RPMI7951 (cell line): ENCODE measurements around the gene AKAP6. TPM values are rescaled to one million over a fixed set of nuclear protein-coding genes. Genes with fewer than 3 reads are reported as not detected.
"Not testable (repeated sequence)": the region's sequence is repeated elsewhere in the genome, so short reads cannot be mapped to it uniquely, and the experiment has no call there.

ENCODE experiments used
- DNase-seq: peaks from one replicate; pipeline ENCODE4 v3.0.0-alpha.2; 2012; ENCODE audit warnings: low read depth
- total RNA-seq: library from RNA; depleted of rRNA; stranded (reverse); fragments of >200 nt; shearing (Covaris generic); gene quantifications from 2 replicates; pipeline ENCODE4 v1.2.3, GENCODE V29; 2014

AKAP6 gene
- total RNA-seq, 1 experiment from 2014 or later = 3.0 TPM

DNA sequence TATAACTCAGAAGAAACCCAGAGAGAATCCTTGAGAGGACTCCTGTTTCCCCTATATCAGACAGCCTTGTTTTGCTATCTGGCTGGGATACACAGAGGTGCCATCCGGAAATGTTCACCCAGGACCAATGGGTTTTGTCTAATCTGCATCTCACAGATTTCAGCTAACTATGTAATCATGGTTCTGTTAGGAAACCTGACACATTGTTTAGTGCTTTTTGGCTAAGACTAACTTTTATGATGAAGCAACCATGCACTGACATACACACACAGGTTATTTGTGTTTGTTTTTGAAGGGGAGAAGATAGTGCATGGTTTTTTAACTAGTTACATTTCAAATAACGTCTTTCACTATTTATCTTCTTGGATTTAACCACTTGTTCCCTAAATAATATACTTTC lies 245.2 kb downstream of the AKAP6 start:
- DNase-seq = no peak

DNA sequence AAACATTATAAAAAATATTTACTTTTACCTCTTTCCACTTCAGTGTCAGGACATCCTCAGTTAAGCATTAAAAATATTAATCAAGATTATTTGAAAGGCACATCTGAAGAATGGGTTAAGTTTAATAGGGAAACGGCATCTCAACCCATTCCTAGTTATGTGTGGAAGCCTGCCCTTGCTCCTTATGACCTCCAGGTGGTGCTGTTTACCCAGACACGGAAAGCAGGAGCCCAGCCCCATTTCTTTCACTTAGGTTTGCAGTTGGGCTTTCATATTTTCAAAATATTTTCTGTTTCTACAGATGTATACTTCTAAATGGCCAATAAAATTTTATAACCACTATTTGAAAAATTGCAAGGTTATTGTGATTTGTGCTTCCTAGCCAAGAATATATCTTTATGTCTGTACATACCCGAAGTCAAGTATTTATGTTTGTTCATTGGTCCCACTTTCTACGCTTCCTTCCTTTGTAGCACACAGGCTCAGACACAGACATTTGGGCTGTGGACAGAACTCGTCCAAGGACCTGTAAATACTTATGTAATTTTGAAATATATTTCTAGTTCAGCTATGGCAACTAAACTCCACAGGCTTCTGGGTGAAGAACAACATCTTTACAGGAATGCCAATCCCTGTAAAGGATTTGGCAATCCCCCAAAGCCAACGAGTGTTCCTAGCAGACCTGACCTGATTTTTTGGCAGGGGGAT lies 247.1 kb downstream of the AKAP6 start:
- DNase-seq = peak; percentile 54

DNA sequence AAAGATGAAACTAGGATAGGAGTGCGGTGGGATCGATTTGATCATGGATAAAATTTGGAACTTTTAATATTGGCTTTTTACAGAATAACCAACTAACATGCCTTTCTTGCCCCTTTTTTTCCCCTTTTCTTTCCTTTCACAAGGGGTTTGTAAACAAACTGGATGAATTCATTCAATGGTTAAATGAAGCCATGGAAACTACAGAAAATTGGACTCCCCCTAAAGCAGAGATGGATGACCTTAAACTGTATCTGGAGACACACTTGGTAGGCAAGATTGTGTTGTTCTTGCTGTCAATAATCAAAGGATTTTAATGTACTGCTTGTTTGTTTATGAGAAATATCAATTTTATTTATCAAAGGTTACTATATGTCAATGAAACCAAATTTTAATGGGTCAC lies 247.9 kb downstream of the AKAP6 start:
- DNase-seq = no peak

DNA sequence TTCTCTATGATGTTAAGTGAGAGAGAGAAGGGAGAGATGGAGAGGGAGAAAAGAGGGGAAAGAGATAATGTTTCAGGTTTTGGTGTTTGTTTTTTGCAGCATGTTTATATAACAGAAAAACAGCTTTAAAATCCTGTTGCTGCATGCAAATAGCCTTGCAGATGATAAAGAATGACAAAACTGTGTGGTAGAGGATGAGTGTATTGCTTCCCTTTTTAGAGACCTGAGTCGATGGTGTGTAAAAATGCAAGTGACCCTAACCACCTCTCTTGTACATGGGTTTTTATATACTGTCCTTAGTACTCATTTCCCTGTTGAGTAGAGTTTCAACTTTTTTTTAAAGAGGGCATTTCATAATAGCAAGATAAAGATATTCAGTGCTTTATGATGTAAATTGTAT lies 249.1 kb downstream of the AKAP6 start:
- no peak for DNase-seq

DNA sequence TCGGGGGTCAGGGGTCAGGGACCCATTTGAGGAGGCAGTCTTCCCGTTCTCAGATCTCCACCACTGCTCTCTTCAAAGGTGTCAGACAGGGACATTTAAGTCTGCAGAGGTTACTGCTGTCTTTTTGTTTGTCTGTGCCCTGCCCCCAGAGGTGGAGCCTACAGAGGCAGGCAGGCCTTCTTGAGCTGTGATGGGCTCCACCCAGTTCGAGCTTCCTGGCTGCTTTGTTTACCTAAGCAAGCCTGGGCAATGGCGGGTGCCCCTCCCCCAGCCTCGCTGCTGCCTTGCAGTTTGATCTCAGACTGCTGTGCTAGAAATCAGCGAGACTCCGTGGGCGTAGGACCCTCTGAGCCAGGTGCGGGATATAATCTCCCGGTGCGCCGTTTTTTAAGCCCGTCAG lies 254.3 kb downstream of the AKAP6 start:
- not testable (repeated sequence) for DNase-seq

DNA sequence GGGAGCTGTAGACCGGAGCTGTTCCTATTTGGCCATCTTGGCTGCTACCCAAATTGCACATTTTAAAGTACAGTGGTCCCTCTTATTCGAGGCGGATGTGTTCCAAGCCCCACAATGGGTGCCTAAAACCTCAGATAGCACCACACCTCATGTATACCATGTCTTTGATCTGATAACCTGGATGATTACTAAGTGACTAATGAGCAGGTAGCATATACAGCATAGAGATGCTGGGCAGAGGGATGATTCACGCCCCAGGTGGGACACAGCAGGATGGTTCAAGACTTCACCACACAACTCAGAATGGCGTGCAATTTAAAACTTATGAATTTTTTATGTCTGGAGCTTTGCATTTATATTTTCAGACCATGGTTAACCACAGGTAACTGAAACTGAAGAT lies 255.0 kb downstream of the AKAP6 start:
- no peak for DNase-seq

DNA sequence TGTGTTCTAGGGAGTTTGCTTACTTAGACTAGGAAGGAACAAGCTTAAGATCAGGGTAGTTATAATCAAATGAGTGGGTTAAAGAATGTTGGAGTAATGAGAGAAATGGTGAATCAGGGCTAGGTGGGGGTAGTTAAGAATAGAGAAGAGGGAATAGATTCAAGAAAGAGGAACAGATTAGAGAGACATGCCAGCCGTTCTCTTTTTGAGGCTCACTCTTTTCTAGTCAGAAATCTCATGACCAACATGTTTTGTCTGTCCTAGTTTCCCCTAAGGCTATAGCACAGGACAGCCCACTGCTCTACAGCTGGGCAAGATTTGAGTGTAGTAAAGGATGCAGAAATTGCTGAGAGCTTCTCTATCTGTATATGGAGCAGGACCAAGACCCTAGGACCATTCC lies 258.4 kb downstream of the AKAP6 start:
- peak; percentile 28 for DNase-seq

DNA sequence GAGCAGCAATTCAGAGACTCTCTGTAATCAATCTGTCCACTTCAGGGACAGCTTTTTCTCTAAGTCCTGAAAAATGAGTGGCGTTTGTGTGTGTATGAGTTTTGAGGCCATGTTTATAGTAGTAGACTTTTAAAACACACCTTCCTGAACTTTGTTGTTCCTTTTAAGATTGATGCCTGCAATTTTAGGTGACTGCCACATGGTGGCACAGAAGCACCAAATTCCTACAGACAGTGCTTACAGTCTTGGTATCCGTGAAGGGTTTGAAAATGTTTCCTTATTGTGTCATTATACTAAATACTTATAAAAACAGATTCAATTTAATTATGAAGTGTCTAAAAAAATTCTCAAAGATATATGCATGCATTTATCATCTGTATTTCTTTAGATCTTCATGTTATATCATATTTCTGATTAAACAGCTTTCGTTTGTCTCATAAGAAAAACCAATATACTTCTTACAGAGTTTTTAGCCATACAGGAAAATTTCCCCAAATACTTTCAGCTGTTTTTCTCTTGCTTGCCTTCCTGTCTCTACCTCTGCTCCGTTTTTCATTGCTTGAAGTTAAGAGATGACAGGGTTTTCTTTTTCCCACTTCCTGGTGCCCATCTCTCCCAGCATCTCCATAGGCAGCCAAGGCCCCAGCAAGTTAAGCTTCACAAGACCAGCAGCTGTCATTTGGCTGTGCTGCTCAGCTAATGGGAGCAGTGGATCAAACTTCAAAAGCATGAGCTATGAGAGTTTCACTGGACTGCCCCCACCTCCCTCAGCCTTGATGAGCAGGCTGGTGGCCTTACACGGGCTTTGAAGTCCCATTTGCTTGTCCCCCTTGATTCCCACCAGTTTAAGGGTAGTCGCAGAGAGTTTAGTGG lies 259.6 kb downstream of the AKAP6 start:
- DNase-seq = peak; percentile 64

DNA sequence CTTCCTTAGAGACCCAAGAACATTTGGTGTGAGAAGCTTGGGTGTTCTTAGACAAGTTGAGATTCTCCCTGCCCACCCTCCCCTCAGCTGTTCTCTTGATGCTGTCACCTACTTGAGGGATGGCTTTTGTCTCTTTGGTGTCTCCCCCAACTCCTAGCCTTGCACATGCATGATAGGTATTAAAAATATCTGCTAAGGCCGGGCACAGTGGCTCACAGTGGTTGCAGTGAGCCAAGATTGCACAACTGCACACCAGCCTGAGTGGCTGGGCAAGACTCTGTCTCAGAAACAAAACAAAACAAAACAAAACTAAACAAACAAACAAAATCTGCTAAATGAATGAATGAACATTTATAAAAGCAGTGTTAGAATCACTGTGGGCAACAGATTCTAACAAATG lies 261.1 kb downstream of the AKAP6 start:
- DNase-seq = no peak

DNA sequence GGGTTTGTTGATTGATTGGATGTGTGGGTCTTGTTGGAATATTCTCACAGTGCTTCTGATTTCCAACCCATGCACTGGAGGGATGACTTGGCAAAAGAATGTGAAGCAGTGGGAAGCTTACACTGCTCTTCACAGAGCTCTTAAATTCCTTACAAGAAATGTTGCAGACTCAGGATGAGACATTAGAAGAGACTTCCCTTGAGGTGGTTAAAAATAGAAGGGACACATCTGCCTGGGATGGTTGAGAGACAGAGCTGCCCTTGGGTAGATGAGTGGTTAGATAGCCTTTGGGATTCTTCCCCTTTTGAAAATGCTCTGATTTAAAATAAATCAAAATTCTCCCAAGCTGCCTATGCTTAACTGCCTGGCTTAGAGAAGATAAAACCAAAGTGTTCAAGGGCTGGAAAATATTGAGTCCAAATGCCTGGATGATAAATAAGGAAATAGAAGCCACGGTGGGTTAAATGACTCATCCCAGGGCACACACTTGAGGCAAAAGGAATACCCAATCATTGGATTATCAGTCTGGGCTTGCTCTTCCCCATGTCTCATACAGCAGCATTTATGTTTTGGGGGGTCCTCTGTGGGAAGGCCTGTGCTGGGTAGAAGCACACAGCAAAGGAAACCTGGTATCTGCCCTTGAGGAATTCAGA lies 264.3 kb downstream of the AKAP6 start:
- DNase-seq = peak; percentile 95

DNA sequence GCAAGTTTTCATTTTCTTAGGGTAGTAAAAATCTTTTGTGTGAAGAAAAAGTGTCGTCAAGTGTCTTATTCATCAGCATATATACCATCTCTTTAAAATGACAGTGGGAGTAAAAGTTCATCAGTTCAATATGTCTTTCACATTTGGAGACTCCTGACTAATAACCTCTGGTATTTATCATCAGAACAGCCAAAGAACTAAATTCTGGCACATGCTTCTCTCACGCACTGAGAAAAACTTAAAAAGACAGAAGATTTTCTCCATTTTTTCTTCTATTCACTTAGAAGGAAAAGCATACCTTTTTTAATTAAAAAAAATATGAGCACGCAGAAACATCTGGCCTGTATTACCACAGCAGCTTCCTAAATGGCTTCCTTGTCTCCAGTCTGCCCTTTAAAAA lies 265.7 kb downstream of the AKAP6 start:
- peak; percentile 84 for DNase-seq

DNA sequence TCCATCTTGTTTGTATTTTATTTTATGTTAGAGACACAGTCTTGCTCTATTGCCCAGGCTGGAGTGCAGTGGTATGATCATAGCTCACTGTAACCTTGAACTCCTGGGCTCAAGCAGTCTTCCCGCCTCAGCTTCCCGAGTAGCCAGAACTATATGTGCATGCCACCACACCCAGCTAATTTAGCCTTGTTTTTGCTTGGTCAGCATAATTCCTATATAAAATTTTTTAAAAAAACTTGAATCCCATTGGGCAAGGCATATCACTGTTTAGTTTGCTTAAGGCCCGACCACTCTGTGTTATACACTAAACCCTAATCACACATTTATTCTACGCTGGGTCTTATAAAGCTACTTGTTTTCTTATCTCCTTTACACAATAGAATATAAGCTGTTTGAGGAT lies 266.4 kb downstream of the AKAP6 start:
- no peak for DNase-seq

DNA sequence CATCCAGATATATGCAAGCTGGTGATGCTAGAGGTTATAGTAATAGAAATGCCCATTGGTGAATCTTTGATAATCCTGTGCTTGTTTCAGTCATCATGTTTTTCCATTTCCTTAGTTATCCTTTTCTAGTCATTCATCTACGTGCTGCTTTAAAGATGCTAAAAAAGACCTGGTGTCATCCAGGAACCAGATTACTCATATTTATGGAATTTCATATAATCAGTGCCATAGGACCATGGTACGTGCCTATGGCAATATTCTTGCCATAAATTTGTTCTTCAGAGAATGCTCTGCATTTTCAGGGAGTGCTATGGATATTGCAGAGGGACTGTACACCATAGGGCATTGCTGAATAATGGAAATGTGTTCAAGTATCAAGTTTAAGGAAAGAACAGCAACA lies 267.3 kb downstream of the AKAP6 start:
- peak; percentile 36 for DNase-seq

DNA sequence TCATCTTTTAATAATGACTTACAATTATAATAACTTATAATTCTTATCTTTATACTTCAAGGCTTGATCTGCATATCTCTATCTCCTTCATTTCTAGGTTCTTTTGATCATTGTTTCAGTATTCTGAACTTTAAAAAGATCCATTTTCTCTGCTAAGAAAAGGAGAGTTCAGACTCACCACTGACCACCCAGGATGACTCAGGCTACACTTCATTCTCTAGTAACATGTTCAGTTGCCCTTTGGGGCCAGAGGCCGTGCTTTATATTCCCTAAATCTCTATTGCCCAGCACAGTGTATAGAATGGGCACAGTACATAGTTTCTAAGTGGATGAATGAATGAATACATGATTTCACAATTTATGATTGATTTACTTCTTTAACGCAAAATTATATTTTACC lies 268.7 kb downstream of the AKAP6 start:
- DNase-seq = peak; percentile 30

DNA sequence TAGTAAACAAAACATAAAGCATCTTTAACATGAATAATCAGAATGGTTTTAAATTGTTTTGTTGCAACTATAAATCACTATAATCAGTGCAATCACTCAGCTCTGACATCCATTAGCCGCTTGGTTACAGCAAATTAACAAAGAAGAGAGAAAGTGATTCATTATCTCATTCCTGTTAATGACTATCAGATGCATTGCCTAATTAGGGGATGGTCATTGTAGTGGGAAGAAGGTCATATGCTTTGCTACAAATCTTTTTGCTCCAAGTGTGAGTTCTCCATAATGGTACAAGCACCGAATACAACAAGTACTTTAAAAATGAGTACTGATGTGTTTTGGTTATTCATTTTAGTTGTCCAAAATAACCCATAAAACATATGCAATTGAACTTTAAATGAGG lies 272.0 kb downstream of the AKAP6 start:
- no peak for DNase-seq

DNA sequence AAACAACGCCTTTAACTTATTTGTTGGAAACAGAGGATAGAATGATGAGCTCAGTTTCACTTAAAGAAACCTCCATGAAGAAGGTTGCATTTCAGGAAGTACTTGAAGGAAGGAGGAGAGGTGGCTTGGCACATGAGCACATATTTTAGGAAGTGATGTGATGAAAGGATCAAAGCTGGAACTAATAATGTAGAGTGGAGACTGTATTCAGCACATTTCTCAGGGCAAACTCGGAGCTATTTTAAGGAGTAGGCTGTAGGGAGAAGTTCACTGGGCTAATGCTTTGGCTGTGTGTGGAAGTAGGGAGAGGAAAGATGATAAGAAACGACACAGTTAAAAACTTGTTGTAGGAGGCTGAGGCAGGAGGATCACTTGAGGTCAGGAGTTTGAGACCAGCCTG lies 272.8 kb downstream of the AKAP6 start:
- DNase-seq = peak; percentile 14

DNA sequence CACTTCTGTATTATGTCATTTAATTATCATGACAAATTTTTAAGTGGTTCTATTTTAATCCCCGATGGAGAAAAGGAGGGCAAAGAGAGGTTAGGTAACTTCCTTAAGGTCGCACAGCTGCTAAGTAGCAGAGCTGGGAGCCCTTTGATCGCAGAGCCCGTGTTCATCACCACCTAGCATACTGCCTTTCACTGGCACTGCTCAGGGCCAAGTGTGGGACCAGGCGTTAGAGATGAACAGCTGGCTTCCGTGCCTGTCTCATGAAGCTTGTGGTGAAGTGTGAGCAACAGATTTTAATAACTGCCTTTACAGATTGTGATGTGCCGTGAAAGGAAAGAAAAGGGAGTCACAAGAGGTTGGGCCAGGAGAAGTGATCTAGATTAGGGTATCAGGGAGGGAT lies 273.6 kb downstream of the AKAP6 start:
- DNase-seq = peak; percentile 46

DNA sequence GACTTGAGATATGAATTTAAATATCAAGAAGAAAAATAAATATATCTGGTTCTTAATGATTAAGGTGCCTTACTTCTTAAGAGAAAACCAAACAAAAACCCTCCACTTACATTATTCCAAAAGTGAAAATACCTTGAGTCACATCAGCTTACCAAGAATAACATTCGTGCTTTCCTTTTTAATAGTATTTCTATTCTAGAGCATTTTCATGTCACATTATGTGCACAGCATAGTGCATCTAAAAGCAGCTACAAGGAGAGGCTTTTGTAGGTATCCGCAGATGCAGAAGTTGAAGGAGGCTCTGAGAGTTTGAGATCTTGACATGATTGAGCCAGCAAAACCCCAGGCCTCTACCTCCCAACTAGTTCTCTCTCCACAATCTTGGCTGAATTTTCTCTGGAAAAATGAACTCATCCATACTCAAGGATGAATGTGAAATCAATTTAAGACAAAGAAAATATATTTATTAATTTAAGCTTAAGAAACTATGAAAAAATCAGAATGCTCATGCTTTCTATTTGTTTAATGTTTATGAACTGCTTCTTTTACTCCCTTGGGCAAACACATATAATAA lies 275.0 kb downstream of the AKAP6 start:
- no peak for DNase-seq

DNA sequence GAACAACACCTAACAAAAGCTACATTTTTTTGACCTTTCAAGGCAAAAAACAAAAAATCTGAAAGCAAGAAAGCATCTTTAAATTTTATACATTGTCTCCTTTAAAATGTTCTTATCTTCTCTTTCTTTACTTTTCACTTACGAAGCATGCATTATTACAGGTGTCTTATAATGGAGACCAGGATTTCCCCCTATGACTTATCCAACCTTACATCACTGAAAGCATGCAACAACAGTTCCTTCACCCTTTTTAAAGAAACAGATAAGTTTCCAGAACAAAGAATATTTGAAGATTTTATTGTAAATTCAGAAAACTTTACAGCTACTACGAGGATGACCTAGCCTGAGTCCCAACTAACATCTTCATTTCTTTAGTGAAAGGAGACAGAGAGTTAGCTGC lies 277.2 kb downstream of the AKAP6 start:
- peak; percentile 43 for DNase-seq

DNA sequence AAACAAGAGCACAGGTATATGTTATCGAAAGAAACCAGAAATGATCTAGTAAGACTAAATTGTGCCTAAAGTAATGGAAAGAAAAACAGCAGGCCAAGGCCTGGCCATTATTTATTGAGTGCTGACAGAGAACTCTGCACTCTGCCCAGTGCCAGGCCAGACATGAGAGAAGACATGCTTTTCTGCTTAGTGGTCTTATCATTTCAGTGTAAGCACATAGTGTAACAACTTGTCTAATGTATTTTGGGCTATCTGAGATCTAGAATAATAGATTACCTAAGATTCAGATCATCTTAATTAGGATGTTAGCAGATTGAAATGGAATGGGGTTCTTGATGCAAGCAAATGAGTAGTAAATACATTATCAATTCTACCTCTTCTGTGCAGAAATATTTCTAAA lies 278.3 kb downstream of the AKAP6 start:
- no peak for DNase-seq

DNA sequence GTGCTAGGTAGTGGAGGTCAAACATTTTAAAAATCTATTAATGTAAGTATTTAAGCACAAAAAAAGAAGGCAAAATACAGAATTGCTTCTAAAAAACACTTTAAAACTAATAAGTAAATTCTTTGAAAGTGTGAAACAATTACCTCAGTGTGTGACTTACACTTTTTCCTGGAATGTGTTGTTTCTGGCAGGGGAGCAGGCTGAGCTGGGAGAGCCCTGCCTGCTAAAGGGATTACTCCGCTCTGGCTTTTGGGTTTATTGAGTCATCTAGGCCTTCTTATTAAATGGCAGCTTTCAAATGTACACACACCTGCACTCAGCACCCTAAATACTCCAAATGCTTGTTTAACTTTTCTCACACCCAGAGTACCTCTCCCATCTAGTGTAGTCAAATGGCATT lies 279.8 kb downstream of the AKAP6 start:
- peak; percentile 54 for DNase-seq

DNA sequence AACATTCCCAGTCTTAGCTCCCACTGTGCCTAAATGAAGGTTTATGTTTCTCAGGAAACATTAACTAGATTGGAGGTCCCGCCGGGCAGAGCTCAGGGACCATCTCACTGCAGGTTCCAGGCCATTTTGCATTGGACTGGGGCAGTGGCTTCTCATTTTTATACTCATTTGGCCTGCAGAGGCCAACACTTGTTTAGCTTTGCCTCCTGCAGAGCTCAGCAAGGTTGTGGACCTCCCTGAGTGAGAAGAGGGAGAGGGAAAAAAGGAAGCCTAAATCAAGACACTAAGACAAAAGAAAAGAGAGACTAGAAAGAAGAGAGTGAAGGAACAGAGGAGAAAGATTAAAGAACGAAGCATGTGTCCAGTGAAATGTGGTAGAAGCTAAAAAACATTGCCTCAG lies 280.3 kb downstream of the AKAP6 start:
- no peak for DNase-seq
